Loucy (cell line): ENCODE measurements around the gene BCL7B.

Experiments used
- H2AFZ ChIP-seq: fragments of 200-600 bp; sonication (generic); 2 replicates; pipeline ENCODE4 v1.6.0; 2016; ENCODE audit warnings: antibody characterized with exemption, mild to moderate bottlenecking, low read length, moderate library complexity
- H3F3A ChIP-seq: fragments of 200-600 bp; 2 replicates; pipeline ENCODE4 v1.6.0; 2016; ENCODE audit warnings: antibody characterized with exemption, low read depth, mild to moderate bottlenecking
- H3K27me3 ChIP-seq: fragments of 200-600 bp; sonication (generic); 2 replicates; pipeline ENCODE4 v1.6.1; 2014; ENCODE audit warnings: low read length, mild to moderate bottlenecking; ENCODE audit not compliant: insufficient read depth, poor library complexity, severe bottlenecking
- H3K36me3 ChIP-seq: fragments of 200-600 bp; sonication (generic); 2 replicates; pipeline ENCODE4 v1.6.1; 2016; ENCODE audit warnings: low read length; ENCODE audit not compliant: insufficient read depth
- H3K4me1 ChIP-seq: fragments of 200-600 bp; sonication (generic); 2 replicates; pipeline ENCODE4 v1.5.1; 2014; ENCODE audit warnings: low read length, mild to moderate bottlenecking; ENCODE audit not compliant: insufficient read depth, poor library complexity, severe bottlenecking
- H3K4me2 ChIP-seq: fragments of 200-600 bp; sonication (generic); 2 replicates; pipeline ENCODE4 v1.6.0; 2014; ENCODE audit warnings: antibody characterized with exemption, low read length, low read depth, mild to moderate bottlenecking; ENCODE audit not compliant: poor library complexity, severe bottlenecking
- H3K4me3 ChIP-seq: fragments of 200-600 bp; sonication (generic); 2 replicates; pipeline ENCODE4 v1.5.1; 2014; ENCODE audit warnings: low read length, mild to moderate bottlenecking, mixed read lengths; ENCODE audit not compliant: poor library complexity, severe bottlenecking
- H3K79me2 ChIP-seq: fragments of 200-600 bp; sonication (generic); 2 replicates; pipeline ENCODE4 v1.6.1; 2014; ENCODE audit warnings: low read length; ENCODE audit not compliant: insufficient read depth
- H3K9ac ChIP-seq: fragments of 200-600 bp; sonication (generic); 2 replicates; pipeline ENCODE4 v1.6.0; 2014; ENCODE audit warnings: mild to moderate bottlenecking, low read depth, low read length, moderate library complexity; ENCODE audit not compliant: poor library complexity, severe bottlenecking
- H3K9me2 ChIP-seq: fragments of 200-600 bp; sonication (generic); replicated peaks from 2 replicates; pipeline ENCODE4 v1.6.1; 2016; ENCODE audit warnings: low read depth, low read length, mixed read lengths
- H3K9me3 ChIP-seq: fragments of 200-600 bp; sonication (generic); 2 replicates; pipeline ENCODE4 v1.6.1; 2014; ENCODE audit warnings: mild to moderate bottlenecking, antibody characterized with exemption, low read length, low read depth; ENCODE audit not compliant: insufficient read depth
- H4K20me1 ChIP-seq: fragments of 200-600 bp; sonication (generic); 2 replicates; pipeline ENCODE4 v1.6.0; 2014; ENCODE audit warnings: antibody characterized with exemption, low read length, mild to moderate bottlenecking; ENCODE audit not compliant: insufficient read depth, poor library complexity, severe bottlenecking
- CTCF ChIP-seq: fragments of 200-600 bp; sonication (generic); conservative IDR thresholded peaks from 2 replicates; pipeline ENCODE4 v1.5.1; 2014; ENCODE audit warnings: mild to moderate bottlenecking, antibody characterized with exemption, low read length
- EZH2phosphoT487 ChIP-seq: fragments of 200-600 bp; IDR thresholded peaks from 2 replicates; pipeline ENCODE4 v1.6.1; 2018; ENCODE audit warnings: antibody characterized with exemption, mild to moderate bottlenecking, moderate library complexity, borderline replicate concordance

Gene BCL7B

GRCh38 chr7:73519867-73520672 lies 37.4 kb downstream of the BCL7B start:
- H3K9me2 ChIP-seq, result no peaks in the 10 kb centered on the region
- TF ChIP-seq CTCF (no peak; the same call in 1 of the 2 replicates), EZH2phosphoT487 (no peak)
- H3K4me3 ChIP-seq, result peak overlapping the region; percentile 84
- H3K27me3 ChIP-seq, result no peaks in the 10 kb centered on the region
- H3K9me3 ChIP-seq, result no peaks in the 10 kb centered on the region
- peaks cover 60% of the 10 kb centered on the region for H4K20me1 ChIP-seq
- H3K4me2 ChIP-seq, result peak overlapping the region; percentile 93
- peaks cover 14% of the 10 kb centered on the region; the same call in 1 of the 2 replicates for H3K36me3 ChIP-seq
- peaks cover 7% of the 10 kb centered on the region for H3F3A ChIP-seq
- H3K4me1 ChIP-seq, result peaks cover 41% of the 10 kb centered on the region
- H3K9ac ChIP-seq, result peak overlapping the region; percentile 85
- peaks cover 86% of the 10 kb centered on the region for H3K79me2 ChIP-seq
- H2AFZ ChIP-seq, result no peak overlapping the region

DNA sequence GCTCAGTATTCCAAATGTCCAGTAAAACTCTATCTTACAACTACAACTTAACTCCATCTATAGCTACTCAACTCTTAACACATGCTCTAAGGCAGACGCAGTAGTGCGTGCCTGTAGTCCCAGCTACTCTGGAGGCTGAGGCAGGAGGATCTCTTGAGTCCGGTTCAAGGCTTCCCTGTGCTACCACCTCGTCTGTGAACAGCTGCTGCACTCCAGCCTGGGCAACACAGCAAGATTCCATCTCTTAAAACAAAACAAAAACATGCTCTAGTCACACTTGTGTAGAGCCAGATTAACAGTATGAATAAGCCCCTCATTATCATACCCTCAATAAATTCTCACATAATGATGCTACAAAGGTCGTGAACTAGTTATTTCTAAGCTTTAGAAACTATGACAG lies 39.0 kb downstream of the BCL7B start:
- Histone ChIP-seq H3K4me3 (peak overlapping the region; percentile 84), H3K9me2 (no peaks in the 10 kb centered on the region), H3K9me3 (no peaks in the 10 kb centered on the region), H3K4me2 (peak overlapping the region; percentile 93), H3K79me2 (peaks cover 89% of the 10 kb centered on the region), H3K4me1 (peaks cover 37% of the 10 kb centered on the region), H2AFZ (no peak overlapping the region), H4K20me1 (peaks cover 76% of the 10 kb centered on the region), H3F3A (no peaks in the 10 kb centered on the region), H3K9ac (peak overlapping the region; percentile 85), H3K27me3 (no peaks in the 10 kb centered on the region), H3K36me3 (peaks cover 30% of the 10 kb centered on the region)
- TF ChIP-seq EZH2phosphoT487, result no peak
- no peak for TF ChIP-seq CTCF

GRCh38 chr7:73517241-73517995 lies 40.1 kb downstream of the BCL7B start:
- Histone ChIP-seq H3K9me2 (no peaks in the 10 kb centered on the region), H3F3A (no peaks in the 10 kb centered on the region), H3K4me2 (peak overlapping the region; percentile 69), H3K4me1 (peaks cover 37% of the 10 kb centered on the region), H3K9ac (no peak overlapping the region), H3K27me3 (no peaks in the 10 kb centered on the region), H3K4me3 (peak overlapping the region; percentile 49), H3K9me3 (no peaks in the 10 kb centered on the region), H3K79me2 (peaks cover 93% of the 10 kb centered on the region), H2AFZ (no peak overlapping the region), H3K36me3 (peaks cover 40% of the 10 kb centered on the region), H4K20me1 (peaks cover 86% of the 10 kb centered on the region)
- no peak for TF ChIP-seq CTCF
- TF ChIP-seq EZH2phosphoT487, result no peak
